Parathyroid adenoma (tissue), 2 donors: Measurements from ENCODE around the gene PLEKHO2.
A peak's percentile ranks its signal among the peaks of the same experiment; 100 is the strongest.

Experiments used
- H2AFZ ChIP-seq: fragments of 300-600 bp; sonication (generic); one replicate; pipeline ENCODE4 v1.7.0; 2017; ENCODE audit warnings: antibody characterized with exemption, mild to moderate bottlenecking
- H3K27ac ChIP-seq: fragments of 300-600 bp; sonication (generic); one replicate; pipeline ENCODE4 v1.7.0; 2017
- H3K27me3 ChIP-seq: fragments of 300-600 bp; sonication (generic); one replicate; pipeline ENCODE4 v1.7.0; 2017; ENCODE audit warnings: low read length; ENCODE audit not compliant: control insufficient read depth, insufficient read depth
- H3K36me3 ChIP-seq: fragments of 300-600 bp; sonication (generic); one replicate; pipeline ENCODE4 v1.7.0; 2017; ENCODE audit warnings: low read length; ENCODE audit not compliant: control insufficient read depth, insufficient read depth
- H3K4me1 ChIP-seq: fragments of 300-600 bp; sonication (generic); one replicate; pipeline ENCODE4 v1.7.0; 2017; ENCODE audit warnings: control low read depth
- H3K4me2 ChIP-seq: fragments of 300-600 bp; sonication (generic); one replicate; pipeline ENCODE4 v1.7.0; 2017; ENCODE audit warnings: low read length
- H3K4me3 ChIP-seq: fragments of 300-600 bp; sonication (generic); one replicate; pipeline ENCODE4 v1.7.0; 2017; ENCODE audit warnings: low read depth, low read length
- H3K79me2 ChIP-seq: fragments of 300-600 bp; sonication (generic); one replicate; pipeline ENCODE4 v1.7.0; 2017; ENCODE audit warnings: control low read depth
- H3K9ac ChIP-seq: fragments of 300-600 bp; sonication (generic); one replicate; pipeline ENCODE4 v1.7.0; 2017; ENCODE audit warnings: mild to moderate bottlenecking
- H3K9me3 ChIP-seq: fragments of 300-600 bp; sonication (generic); one replicate; pipeline ENCODE4 v1.7.0; 2017; ENCODE audit warnings: low read length; ENCODE audit not compliant: control insufficient read depth
- CTCF ChIP-seq: fragments of 300-600 bp; sonication (generic); IDR thresholded peaks from one replicate; pipeline ENCODE4 v1.7.0; 2017; ENCODE audit warnings: antibody characterized with exemption, mild to moderate bottlenecking
- donor health status: primary hyperparathyroidism.

The PLEKHO2 gene

GRCh38 chr15:64816452-64816851 lies 25.3 kb upstream of the PLEKHO2 start:
- Histone ChIP-seq H3K27ac (no peak overlapping the region), H3K4me1 (no peaks in the 10 kb centered on the region), H2AFZ (no peak overlapping the region)

GRCh38 chr15:64824929-64825430 lies 16.7 kb upstream of the PLEKHO2 start:
- Histone ChIP-seq H3K4me3 (peak overlapping the region; percentile 51), H3K9me3 (no peaks in the 10 kb centered on the region), H3K79me2 (no peaks in the 10 kb centered on the region), H3K9ac (no peak overlapping the region), H3K27ac (no peak overlapping the region), H3K4me1 (no peaks in the 10 kb centered on the region), H3K36me3 (no peaks in the 10 kb centered on the region), H2AFZ (no peak overlapping the region), H3K27me3 (no peaks in the 10 kb centered on the region), H3K4me2 (peak overlapping the region; percentile 82)
- TF ChIP-seq CTCF, result no peak

More at GRCh38 chr15:64816452-64816851, 25.3 kb upstream of the PLEKHO2 start:
- no peaks in the 10 kb centered on the region for H3K79me2 ChIP-seq
- H3K4me3 ChIP-seq, result no peak overlapping the region
- no peaks in the 10 kb centered on the region for H3K36me3 ChIP-seq
- H3K4me2 ChIP-seq, result no peak overlapping the region
- no peak for TF ChIP-seq CTCF
- no peak overlapping the region for H3K9ac ChIP-seq
- H3K9me3 ChIP-seq, result no peaks in the 10 kb centered on the region
- H3K27me3 ChIP-seq, result no peaks in the 10 kb centered on the region

- peak within 1 kb of the TSS; percentile 51 for H3K4me3 ChIP-seq
- no peaks in the 10 kb centered on the region for H3K36me3 ChIP-seq
- no peaks in the 10 kb centered on the region for H3K79me2 ChIP-seq
- TF ChIP-seq CTCF, result no peak
- H3K9me3 ChIP-seq, result no peaks in the 10 kb centered on the region
- no peak within 1 kb of the TSS for H3K9ac ChIP-seq
- no peaks in the 10 kb centered on the region for H3K4me1 ChIP-seq
- H2AFZ ChIP-seq, result peak within 1 kb of the TSS; percentile 79
- H3K4me2 ChIP-seq, result peak within 1 kb of the TSS; percentile 82
- no peak within 1 kb of the TSS for H3K27ac ChIP-seq
- no peaks in the 10 kb centered on the region for H3K27me3 ChIP-seq
Observed at GRCh38 chr15:64825431-64826294, 16.1 kb upstream of the PLEKHO2 start, which contains the start of gene PIF1. Gene PIF1, minus strand, starts transcription at chr15:64825647. Its CDS starts 1,312 bp downstream, at chr15:64824335.

GRCh38 chr15:64828985-64829384 lies 12.7 kb upstream of the PLEKHO2 start:
- H3K9me3 ChIP-seq, result no peaks in the 10 kb centered on the region
- H3K27ac ChIP-seq, result no peak overlapping the region
- H3K9ac ChIP-seq, result no peak overlapping the region
- H3K4me1 ChIP-seq, result no peaks in the 10 kb centered on the region
- H3K4me2 ChIP-seq, result no peak overlapping the region
- no peaks in the 10 kb centered on the region for H3K36me3 ChIP-seq
- no peak overlapping the region for H3K4me3 ChIP-seq
- H3K27me3 ChIP-seq, result no peaks in the 10 kb centered on the region
- no peak for TF ChIP-seq CTCF
- H2AFZ ChIP-seq, result no peak overlapping the region
- no peaks in the 10 kb centered on the region for H3K79me2 ChIP-seq
